Stimulated activated CD4-positive, alpha-beta T cell treated with anti-CD3 and anti-CD28 coated beads, Interleukin-4, amount 100 ng/mL, for 24 hours (primary cell): Measurements from ENCODE around the gene SLC16A6.
"Not testable (repeated sequence)": the region's sequence is repeated elsewhere in the genome, so short reads cannot be mapped to it uniquely, and the experiment has no call there.

ENCODE experiments used
- DNase-seq: peaks from one replicate; pipeline ENCODE4 v3.0.0-alpha.2; 2020

Gene SLC16A6

DNA sequence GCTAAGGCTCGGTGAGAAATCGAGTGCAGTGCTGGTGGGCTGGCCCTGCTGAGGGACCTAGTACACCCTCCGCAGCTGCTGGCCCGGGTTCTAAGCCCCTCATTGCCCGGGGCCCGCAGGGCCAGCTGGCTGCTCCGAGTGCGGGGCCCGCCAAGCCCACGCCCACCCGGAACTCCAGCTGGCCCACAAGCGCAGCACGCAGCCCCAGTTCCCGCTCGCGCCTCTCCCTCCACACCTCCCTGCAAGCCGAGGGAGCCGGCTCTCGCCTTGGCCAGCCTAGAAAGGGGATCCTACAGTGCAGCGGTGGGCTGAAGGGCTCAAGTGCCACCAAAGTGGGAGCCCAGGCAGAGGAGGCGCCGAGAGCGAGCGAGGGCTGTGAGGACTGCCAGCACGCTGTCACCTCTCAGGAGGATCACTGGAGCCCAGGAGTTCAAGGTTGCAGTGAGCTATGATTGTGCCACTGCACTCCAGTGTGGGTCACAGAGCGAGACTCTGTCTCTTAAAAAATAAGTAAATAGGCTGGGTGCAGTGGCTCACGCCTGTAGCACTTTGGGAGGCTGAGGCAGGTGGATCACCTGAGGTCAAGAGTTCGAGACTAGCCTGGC lies 18.2 kb upstream of the SLC16A6 start:
- DNase-seq, result not testable (repeated sequence)

DNA sequence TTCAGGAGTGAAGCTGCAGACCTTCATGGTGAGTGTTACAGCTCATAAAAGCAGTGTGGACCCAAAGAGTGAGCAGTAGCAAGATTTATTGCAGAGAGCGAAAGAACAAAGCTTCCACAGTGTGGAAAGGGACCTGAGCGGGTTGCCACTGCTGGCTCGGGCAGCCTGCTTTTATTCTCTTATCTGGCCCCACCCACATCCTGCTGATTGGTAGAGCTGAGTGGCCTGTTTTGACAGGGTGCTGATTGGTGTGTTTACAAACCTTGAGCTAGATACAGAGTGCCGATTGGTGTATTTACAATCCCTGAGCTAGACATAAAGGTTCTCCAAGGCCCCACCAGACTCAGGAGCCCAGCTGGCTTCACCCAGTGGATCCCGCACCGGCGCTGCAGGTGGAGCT lies 17.6 kb upstream of the SLC16A6 start:
- not testable (repeated sequence) for DNase-seq

DNA sequence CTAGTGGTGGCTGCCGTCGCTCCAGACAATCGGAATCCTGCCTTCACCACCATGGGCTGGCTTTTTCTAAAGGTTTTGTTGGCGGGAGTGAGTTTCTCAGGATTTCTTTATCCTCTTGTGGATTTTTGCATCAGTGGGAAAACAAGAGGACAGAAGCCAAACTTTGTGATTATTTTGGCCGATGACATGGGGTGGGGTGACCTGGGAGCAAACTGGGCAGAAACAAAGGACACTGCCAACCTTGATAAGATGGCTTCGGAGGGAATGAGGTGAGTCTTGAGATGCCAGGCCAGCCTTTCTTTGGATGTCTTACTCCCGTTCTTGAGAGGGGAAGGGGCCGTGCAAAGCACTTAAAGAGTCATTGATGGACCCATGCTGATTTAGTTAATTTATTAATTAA lies 16.5 kb upstream of the SLC16A6 start:
- DNase-seq, result no peak

DNA sequence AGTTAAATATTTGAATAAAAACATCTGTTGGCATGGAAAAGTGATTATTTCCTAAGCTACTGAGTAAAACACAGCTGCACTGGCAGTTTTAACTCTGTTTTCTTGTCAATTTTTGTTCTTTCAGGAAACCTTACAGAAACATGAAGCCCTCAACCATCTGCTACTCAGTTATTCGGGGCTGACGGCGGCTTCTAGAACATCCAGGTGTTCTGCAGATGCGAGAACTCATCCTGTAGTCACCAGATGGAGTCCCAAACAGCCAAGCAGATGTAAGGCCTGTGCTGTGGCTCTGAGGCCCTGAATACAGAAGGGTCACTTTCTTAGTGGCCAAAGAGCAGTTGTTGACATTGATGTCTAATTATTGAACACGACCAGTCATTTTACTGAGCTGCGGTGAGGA lies 15.9 kb upstream of the SLC16A6 start:
- no peak for DNase-seq

- DNase-seq, result no peak
Measured at GRCh38 chr17:68305142-68305541, 14.2 kb upstream of the SLC16A6 start.

DNA sequence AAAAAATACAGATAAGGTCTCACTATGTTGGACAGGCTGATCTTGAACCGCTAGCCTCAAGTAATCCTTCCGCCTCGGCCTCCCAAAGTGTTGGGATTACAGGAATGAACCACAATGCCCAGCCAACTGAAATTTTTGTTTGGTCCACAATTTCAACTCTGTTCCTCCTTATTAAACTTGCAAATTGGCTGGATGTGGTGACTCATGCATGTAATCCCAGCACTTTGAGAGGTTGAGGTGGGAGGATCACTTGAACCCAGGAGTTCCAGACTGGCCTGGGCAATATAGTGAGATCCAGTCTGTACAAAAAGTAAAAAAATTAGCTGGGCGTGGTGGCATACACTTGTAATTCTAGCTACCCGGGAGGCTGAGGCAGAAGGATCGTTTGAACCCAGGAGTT lies 13.8 kb upstream of the SLC16A6 start:
- no peak for DNase-seq

GRCh38 chr17:68302666-68303065 lies 11.7 kb upstream of the SLC16A6 start:
- DNase-seq, result no peak

GRCh38 chr17:68302066-68302564 lies 11.2 kb upstream of the SLC16A6 start:
- DNase-seq, result no peak

DNA sequence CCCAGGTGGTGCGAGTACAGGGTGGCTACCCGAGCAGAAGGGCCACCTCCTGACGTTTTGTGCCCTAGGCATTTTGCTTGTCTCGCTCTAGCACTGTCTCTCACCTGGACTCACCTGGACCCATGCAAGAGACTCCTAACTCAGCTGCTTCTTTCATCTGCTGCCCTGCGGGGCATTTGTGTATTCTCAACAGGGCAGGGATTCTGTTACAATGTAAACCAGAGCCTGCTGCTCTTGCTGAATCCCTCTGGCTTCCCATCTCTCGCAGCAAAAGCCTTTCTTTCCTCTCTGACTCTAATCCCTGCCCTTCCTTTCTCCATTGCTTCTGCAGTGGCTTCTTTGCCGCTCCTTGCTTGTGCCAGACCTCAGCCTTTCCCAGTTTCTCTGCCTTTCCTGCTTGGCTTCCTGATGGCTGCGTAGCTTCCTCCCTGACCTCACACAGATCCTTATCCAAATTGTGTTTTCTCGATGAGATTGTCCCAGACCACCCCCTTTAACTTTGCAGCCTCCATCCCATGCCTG lies 10.6 kb upstream of the SLC16A6 start:
- DNase-seq, result no peak

DNA sequence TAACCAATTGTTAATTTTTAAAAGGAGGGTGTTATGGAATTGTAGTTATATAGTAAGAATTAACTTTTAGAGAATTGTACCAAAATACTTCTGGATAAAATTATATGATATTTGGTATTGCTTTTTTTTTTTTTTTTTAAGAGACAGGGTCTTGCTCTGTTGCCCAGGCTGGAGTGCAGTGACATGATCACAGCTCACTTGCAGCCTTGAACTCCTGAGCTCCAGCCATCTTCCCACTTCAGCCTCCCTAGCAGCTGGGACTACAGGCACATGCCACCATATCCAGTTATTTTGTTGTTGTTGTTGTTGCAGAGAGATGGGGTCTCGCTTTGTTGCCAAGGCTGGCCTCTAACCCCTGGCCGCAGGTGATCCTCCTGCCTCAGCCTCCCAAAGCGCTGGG lies 8.9 kb upstream of the SLC16A6 start:
- DNase-seq, result no peak

DNA sequence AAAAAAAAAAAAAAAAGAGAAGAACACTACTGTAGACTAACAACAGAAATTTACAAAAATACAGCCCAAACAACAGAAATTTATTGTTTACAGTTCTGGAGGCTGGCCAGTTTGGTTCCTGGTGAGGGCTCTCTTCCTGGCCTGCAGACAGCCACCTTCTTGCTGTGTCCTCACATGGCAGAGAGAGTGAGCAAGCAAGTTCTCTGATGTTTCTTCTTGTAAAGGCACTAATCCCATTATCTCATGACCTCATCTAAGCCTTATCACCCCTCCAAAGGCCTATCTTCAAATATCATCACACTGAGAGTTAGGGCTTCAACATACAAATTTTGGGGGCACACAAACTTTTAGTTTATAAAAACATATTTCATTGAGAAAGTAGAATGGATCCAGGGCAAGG lies 7.7 kb upstream of the SLC16A6 start:
- no peak for DNase-seq

GRCh38 chr17:68297195-68297594 lies 6.3 kb upstream of the SLC16A6 start:
- DNase-seq, result no peak

- peak; percentile 34 for DNase-seq
Measured at GRCh38 chr17:68296217-68297191, 5.6 kb upstream of the SLC16A6 start.

DNA sequence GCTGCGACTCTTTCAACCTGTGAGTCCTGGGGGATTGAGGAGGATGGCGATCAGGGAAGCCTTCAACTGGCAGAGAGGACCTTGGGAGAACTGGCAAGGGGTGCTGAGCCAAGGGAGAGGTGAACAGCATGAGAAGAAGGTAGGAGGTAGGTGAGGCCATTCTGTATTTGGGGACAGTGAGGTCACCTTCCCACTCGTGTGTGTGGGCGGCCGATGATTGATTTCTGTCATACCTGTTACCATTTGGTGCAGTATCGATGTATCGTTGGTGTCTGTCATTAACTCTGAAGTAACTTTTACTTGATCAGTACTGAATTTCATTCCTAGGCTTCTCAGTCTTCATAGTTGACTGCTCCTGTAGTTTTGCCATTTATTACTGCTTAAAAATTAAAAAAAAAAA lies 4.2 kb upstream of the SLC16A6 start:
- DNase-seq, result peak; percentile 63

DNA sequence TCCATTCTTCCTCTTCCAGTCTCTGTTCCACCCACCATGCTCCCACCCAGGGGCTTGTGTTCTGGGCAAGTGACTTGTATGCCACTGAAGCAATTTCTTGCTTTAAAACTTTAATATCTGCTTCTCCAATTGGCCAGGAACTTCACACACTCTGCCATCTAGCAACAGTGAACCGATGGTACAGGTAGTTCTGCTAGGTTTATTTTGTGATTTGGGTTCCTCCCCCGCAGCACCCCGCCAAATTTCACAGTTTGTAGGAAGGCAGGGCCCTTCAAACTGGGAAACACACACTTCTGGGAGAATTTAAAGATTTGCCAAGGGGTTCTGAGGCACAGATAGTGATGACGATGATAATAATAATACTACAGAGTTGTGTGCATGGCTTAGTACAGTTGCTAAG lies 3.7 kb upstream of the SLC16A6 start:
- no peak for DNase-seq

GRCh38 chr17:68294196-68294555 lies 3.2 kb upstream of the SLC16A6 start:
- no peak for DNase-seq

- no peak for DNase-seq
Measured at GRCh38 chr17:68293490-68294195, 2.7 kb upstream of the SLC16A6 start.

DNA sequence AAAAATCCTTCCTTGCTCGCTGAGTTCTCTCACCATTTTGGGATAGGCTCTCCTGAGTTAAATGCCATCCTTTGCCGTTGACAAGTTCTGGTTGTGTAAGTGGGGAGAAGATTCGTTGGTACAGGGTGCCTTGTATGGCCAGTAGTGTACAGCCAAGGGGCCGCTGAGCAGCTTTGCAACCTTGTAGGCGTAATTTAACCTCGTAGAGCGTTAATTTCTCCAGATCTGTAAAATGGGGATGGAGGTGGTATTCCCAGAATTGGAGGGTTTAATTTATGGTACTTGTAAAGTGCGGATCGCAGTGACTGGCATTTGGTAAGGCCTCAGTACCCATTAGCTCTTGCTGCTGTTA lies 1.7 kb upstream of the SLC16A6 start:
- no peak for DNase-seq

- DNase-seq, result peak; percentile 90
Measured at GRCh38 chr17:68291836-68292688, 1.1 kb upstream of the SLC16A6 start.

- peak; percentile 58 for DNase-seq
Measured at GRCh38 chr17:68290268-68290954, 516 bp downstream of the SLC16A6 start.

DNA sequence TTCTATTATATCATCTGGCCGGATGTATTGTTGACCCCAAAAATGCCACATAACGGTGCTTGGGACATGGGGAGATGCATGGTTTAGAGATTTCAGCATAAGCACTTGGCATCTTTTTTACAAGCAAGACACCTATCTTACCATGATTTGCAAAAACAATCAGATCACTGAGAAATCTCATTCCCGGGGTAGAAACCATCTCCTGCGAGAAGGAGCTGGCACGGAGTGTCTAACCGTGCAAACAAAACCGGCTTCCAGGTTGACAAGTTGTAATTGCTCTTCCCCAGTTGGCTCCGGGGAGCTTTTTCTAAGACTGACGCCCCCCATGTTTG lies 1.0 kb downstream of the SLC16A6 start:
- DNase-seq, result no peak

DNA sequence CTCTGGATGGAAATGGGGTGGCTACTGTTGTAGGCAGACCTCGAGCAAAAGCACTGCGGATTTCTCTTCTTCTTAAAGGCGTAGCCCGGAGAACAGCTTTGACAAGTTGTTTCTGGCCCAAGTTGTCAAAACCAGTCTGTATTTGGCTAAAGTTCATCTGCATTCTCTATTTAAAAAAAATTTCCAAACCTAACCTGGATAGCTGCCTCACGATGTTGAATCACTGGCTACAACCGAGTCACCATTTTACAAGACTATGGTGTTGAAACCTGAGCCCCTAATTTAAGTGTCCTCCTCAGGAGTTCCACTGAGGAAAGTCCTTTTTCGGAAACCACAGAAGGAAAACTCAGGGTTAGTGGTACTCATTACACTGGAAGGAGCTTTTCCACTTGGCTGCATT lies 1.5 kb downstream of the SLC16A6 start:
- DNase-seq, result no peak
